Astrocyte (in vitro differentiated cells and primary cell): ENCODE results near the gene PTPRM.

Source experiments
- EZH2 ChIP-seq: IDR thresholded peaks from 2 replicates; pipeline ENCODE4 v1.6.1; 2012; ENCODE audit warnings: mild to moderate bottlenecking, low read length, inconsistent platforms; ENCODE audit not compliant: insufficient read depth
- TF ChIP-seq, protein P1 (sequence below): IDR thresholded peaks from 2 replicates; pipeline ENCODE4 v1.5.1; 2011; ENCODE audit warnings: low read depth, mild to moderate bottlenecking, inconsistent platforms, low read length, moderate library complexity; ENCODE audit not compliant: insufficient read depth

DNA sequence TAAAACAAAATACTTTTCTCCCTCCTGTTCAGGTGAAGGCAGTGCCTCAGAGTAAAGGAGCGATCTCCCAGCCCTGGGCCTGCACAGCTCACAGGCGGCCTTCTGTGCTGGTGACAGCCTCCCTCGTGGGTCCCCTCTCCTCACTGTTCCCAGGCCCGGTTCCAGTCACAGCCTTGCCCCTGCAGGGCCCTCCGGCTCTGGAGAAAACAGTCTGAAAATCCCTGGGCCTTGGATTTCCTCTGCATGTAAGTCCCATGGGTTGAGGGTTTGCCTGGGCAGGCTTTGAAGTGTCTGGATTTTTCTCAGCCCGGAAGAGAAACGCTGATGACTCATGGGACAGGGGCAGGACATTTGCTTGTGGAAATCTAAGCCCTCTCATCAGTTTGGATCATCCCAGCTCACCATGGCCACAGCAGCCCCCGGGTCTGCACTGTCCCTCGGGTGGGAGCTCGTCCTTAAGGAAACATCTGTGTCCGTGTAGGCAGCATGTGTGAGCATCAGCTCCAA, 856.0 kb downstream of the PTPRM start:
- TF ChIP-seq EZH2, result no peak
- TF ChIP-seq, protein P1, sequence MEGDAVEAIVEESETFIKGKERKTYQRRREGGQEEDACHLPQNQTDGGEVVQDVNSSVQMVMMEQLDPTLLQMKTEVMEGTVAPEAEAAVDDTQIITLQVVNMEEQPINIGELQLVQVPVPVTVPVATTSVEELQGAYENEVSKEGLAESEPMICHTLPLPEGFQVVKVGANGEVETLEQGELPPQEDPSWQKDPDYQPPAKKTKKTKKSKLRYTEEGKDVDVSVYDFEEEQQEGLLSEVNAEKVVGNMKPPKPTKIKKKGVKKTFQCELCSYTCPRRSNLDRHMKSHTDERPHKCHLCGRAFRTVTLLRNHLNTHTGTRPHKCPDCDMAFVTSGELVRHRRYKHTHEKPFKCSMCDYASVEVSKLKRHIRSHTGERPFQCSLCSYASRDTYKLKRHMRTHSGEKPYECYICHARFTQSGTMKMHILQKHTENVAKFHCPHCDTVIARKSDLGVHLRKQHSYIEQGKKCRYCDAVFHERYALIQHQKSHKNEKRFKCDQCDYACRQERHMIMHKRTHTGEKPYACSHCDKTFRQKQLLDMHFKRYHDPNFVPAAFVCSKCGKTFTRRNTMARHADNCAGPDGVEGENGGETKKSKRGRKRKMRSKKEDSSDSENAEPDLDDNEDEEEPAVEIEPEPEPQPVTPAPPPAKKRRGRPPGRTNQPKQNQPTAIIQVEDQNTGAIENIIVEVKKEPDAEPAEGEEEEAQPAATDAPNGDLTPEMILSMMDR, result no peak
